Skeletal muscle tissue (tissue), 4 donors: ENCODE data around the gene CERT1. TPM values are rescaled to one million over a fixed set of nuclear protein-coding genes. Genes with fewer than 3 reads are reported as not detected.
A peak's percentile ranks its signal among the peaks of the same experiment; 100 is the strongest.

Experiments
- H3K27ac ChIP-seq: one replicate; pipeline ENCODE4 v1.7.0; 2013; ENCODE audit warnings: mild to moderate bottlenecking, low read depth, low read length, inconsistent platforms
- H3K27me3 ChIP-seq, 3 donors: one replicate each; pipeline ENCODE4 v1.7.0; 2013; ENCODE audit warnings: low read length in 3 of 3; ENCODE audit not compliant: control insufficient read depth in 3 of 3, insufficient read depth in 3 of 3
- H3K36me3 ChIP-seq, 3 donors: one replicate each; pipeline ENCODE4 v1.7.0; 2013; ENCODE audit warnings: low read length in 3 of 3; ENCODE audit not compliant: control insufficient read depth in 3 of 3, insufficient read depth in 3 of 3
- H3K4me1 ChIP-seq, 3 donors: one replicate each; pipeline ENCODE4 v1.7.0; 2013; ENCODE audit warnings: low read length in 3 of 3, mild to moderate bottlenecking in 3 of 3; ENCODE audit not compliant: control insufficient read depth in 3 of 3, insufficient read depth in 3 of 3
- H3K4me3 ChIP-seq, 3 donors: one replicate each; pipeline ENCODE4 v1.7.0; 2013; ENCODE audit warnings: low read length in 3 of 3
- H3K9ac ChIP-seq, 3 donors: one replicate each; pipeline ENCODE4 v1.7.0; 2013; ENCODE audit warnings: low read length in 3 of 3, mild to moderate bottlenecking in 3 of 3, moderate library complexity in 2 of 3, low read depth in 1 of 3
- H3K9me3 ChIP-seq, 3 donors: one replicate each; pipeline ENCODE4 v1.7.0; 2013; ENCODE audit warnings: low read length in 3 of 3; ENCODE audit not compliant: control insufficient read depth in 3 of 3
- total RNA-seq: library from RNA; depleted of rRNA; stranded (reverse); fragments of >200 nt; gene quantifications from one replicate; pipeline ENCODE4 v1.2.3, GENCODE V29; 2014
- donor health status: Osteomylitis.

Gene CERT1
- total RNA-seq, 1 donor from 2014 or later: 36.5 TPM

DNA sequence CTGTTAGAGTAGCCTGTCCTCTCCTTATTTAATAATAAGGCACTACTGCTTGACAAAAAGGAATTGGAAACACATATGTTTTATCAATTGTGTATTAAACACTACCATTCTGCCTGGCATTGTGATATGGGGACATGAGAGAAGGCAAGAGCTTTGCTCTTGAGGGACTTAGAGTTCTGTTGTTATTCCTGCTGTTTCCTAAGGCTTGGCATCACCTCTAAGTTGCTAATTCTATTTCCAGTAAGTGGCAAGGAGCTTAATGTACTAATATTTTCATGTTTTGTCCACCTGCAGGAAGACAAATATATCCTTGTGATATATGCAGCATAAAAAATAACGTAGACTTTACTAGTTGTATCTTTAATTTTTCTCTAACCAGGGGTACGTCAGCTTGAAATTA, 161.8 kb downstream of the CERT1 start:
- Histone ChIP-seq H3K9ac (no peak overlapping the region), H3K4me1 (no peaks in the 10 kb centered on the region), H3K27ac (no peak overlapping the region), H3K4me3 (no peak overlapping the region), H3K9me3 (no peaks in the 10 kb centered on the region), H3K36me3 (peaks cover 24 to 48% (median 39%) of the 10 kb centered on the region in 3 donors), H3K27me3 (no peaks in the 10 kb centered on the region)

DNA sequence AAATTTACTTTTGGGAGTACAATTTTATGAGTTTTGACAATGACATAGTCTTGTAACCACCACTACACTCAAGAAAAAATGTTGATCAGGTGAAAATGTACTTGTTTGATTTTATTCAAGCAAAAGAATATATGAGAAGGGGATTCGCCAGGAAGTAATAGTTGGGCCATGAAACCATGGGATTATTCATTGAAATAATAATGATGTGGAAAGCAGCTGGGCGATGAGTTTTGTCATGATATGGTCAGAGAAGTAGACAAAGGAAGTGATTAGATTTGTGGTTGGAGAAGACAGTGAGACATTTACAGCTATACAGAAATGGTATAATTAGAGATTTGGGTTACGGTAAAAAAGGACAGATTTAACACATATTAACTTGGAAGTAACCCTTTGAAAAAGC, 163.2 kb downstream of the CERT1 start:
- peaks cover 22 to 42% (median 37%) of the 10 kb centered on the region in 3 donors for H3K36me3 ChIP-seq
- H3K27me3 ChIP-seq: no peaks in the 10 kb centered on the region
- H3K9ac ChIP-seq: no peak overlapping the region
- no peak overlapping the region for H3K4me3 ChIP-seq
- H3K4me1 ChIP-seq: no peaks in the 10 kb centered on the region
- no peak overlapping the region for H3K27ac ChIP-seq
- H3K9me3 ChIP-seq: no peaks in the 10 kb centered on the region

GRCh38 chr5:75342836-75343235, 168.6 kb downstream of the CERT1 start:
- Histone ChIP-seq H3K4me1 (peaks cover 0 to 9% (median 4%) of the 10 kb centered on the region in 3 donors), H3K9me3 (no peaks in the 10 kb centered on the region), H3K4me3 (no peak overlapping the region), H3K27ac (no peak overlapping the region), H3K9ac (no peak overlapping the region), H3K27me3 (no peaks in the 10 kb centered on the region), H3K36me3 (peaks cover 7 to 17% (median 9%) of the 10 kb centered on the region in 3 donors)

GRCh38 chr5:75341934-75342333, 169.5 kb downstream of the CERT1 start:
- no peak overlapping the region for H3K27ac ChIP-seq
- no peaks in the 10 kb centered on the region for H3K27me3 ChIP-seq
- peak overlapping the region in 1 of 3 donors; percentile 5 for H3K9ac ChIP-seq
- peaks cover 0 to 10% (median 8%) of the 10 kb centered on the region in 3 donors for H3K4me1 ChIP-seq
- H3K9me3 ChIP-seq: no peaks in the 10 kb centered on the region
- H3K36me3 ChIP-seq: peaks cover under 1 to 10% (median 4%) of the 10 kb centered on the region in 3 donors
- H3K4me3 ChIP-seq: no peak overlapping the region

DNA sequence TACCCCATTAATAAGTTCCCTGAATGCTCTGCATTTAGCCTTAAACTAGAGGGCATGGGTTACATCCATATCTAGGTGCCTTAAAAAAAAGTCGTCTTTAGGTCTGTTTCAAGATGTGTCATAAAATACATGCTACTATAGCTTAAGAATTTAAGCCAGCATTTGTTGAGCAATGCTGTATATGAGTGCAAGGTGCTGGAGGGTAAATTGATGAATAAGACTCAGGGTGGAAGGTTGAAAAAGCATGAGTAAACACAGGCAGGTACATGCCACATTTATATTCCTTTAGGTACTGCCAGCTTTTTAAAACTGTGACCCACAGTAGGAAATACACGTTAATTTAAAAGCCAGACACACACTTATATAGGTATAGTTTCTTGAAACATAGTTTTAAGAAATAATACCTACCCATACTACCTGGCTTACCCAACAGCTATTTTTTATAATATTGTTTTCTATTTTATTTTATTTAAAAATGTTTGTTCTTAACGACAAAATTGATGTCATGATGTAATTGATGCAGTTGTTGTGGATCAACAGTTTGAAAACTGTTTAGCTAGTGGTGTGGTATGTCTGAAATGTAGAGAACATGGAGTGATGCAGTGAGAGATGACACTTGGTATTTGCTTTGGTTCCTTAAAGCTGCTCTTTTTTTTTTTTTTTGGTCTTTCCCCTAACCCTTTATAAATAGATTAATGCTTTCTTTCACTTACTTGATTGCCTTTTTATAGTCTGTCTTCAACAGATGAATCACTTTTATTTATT, 170.5 kb downstream of the CERT1 start:
- Histone ChIP-seq H3K27me3 (no peaks in the 10 kb centered on the region), H3K27ac (no peak overlapping the region), H3K9me3 (no peaks in the 10 kb centered on the region), H3K36me3 (peaks cover 0 to 4% (median 2%) of the 10 kb centered on the region in 3 donors), H3K4me3 (no peak overlapping the region), H3K9ac (no peak overlapping the region), H3K4me1 (peaks cover 5 to 15% (median 15%) of the 10 kb centered on the region in 3 donors)

- Histone ChIP-seq H3K4me1 (peaks cover 5 to 16% (median 15%) of the 10 kb centered on the region in 3 donors), H3K4me3 (peak overlapping the region in 2 of 3 donors; percentile 81 to 84), H3K36me3 (no peaks in the 10 kb centered on the region)
Measured at GRCh38 chr5:75338408-75338807, 173.0 kb downstream of the CERT1 start.

GRCh38 chr5:75337366-75338021, 173.9 kb downstream of the CERT1 start:
- Histone ChIP-seq H3K27me3 (no peaks in the 10 kb centered on the region), H3K4me1 (peaks cover 5 to 16% (median 15%) of the 10 kb centered on the region in 3 donors), H3K4me3 (peak overlapping the region; percentile 81 to 98 (median 84)), H3K9ac (peak overlapping the region; percentile 83 to 88 (median 84)), H3K9me3 (no peaks in the 10 kb centered on the region), H3K27ac (peak overlapping the region; percentile 78), H3K36me3 (no peaks in the 10 kb centered on the region)

More at GRCh38 chr5:75338408-75338807, 173.0 kb downstream of the CERT1 start:
- Histone ChIP-seq H3K27ac (no peak overlapping the region), H3K27me3 (no peaks in the 10 kb centered on the region), H3K9ac (peak overlapping the region in 2 of 3 donors; percentile 0 to 88), H3K9me3 (no peaks in the 10 kb centered on the region)

DNA sequence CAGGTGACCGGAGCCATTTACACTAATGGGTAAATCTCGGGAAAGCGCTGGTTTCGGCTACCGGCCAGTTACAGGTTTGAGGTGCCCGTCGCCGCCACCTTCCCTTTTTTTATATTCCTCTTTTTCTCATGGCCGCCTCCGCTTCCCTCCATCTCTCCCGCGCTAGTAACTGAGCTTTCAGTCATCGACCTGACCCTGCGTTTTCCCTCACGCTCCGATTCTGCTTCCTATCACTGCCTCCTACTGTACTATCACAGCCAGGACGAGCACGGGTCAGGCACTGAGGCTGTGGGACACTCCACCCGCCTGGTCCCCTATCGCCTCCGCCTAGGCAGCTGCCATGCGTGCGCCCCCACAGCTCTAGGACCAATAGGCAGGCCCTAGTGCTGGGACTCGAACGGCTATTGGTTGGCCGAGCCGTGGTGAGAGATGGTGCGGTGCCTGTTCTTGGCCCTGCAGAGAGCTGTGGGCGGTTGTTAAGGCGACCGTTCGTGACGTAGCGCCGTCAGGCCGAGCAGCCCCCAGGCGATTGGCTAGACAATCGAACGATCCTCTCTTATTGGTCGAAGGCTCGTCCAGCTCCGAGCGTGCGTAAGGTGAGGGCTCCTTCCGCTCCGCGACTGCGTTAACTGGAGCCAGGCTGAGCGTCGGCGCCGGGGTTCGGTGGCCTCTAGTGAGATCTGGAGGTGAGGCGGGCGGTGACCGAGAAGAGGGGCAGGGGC, 174.7 kb downstream of the CERT1 start, which contains the start of gene HMGCR:
Gene HMGCR (plus strand): TSS at position 606 of the 722 bp plus-strand sequence. CDS start 5,386 bp downstream, outside the sequence.
- H3K27ac ChIP-seq: peak within 1 kb of the TSS; percentile 78
- H3K9me3 ChIP-seq: no peaks in the 10 kb centered on the region
- H3K36me3 ChIP-seq: no peaks in the 10 kb centered on the region
- H3K27me3 ChIP-seq: no peaks in the 10 kb centered on the region
- H3K4me3 ChIP-seq: peak within 1 kb of the TSS; percentile 84 to 98 (median 93)
- H3K9ac ChIP-seq: peak within 1 kb of the TSS; percentile 83 to 88 (median 85)
- H3K4me1 ChIP-seq: peaks cover 5 to 16% (median 15%) of the 10 kb centered on the region in 3 donors

DNA sequence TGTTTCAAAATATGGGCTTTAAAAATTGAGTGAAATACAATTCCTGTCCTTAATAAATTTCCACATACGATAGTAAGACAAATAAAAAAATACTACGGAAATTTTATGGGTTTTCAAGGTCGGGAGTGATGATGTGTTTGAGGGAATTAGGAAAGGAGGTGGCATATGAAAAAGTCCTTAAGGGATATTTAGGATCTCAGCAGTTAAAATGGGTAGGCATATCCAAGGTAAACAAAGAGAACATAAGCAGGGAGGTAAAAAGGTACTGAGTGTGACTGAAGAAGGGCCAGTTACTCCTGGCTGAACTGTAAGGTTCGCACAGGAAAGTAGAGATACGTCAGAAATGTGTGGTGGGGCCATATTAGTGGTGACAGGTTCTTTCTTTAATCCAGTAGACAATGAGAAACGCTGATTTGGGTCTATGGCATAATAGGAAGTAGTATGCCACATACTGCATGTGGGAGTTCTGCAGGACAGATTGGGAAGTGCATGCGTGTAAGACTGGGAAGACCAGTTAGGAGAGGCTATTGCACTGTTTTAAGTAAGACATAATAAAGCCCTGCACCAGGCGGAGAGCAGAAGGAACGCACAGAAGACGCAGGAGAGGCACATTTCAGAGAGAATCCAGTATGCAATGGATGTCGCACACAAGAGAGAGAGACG, 175.3 kb downstream of the CERT1 start:
- Histone ChIP-seq H3K9me3 (no peaks in the 10 kb centered on the region), H3K27ac (peak overlapping the region; percentile 42), H3K4me1 (peaks cover 5 to 16% (median 15%) of the 10 kb centered on the region in 3 donors), H3K4me3 (peak overlapping the region; percentile 84 to 98 (median 93)), H3K36me3 (no peaks in the 10 kb centered on the region), H3K27me3 (no peaks in the 10 kb centered on the region), H3K9ac (peak overlapping the region; percentile 68 to 85 (median 75))
